Activated CD4-positive, alpha-beta T cell treated with anti-CD3 and anti-CD28 coated beads for 48 hours (primary cell): Measurements from ENCODE around the gene RPL38.

ENCODE experiments used
- DNase-seq: peaks from one replicate; pipeline ENCODE4 v3.0.0-alpha.2; 2020

The RPL38 gene

DNA sequence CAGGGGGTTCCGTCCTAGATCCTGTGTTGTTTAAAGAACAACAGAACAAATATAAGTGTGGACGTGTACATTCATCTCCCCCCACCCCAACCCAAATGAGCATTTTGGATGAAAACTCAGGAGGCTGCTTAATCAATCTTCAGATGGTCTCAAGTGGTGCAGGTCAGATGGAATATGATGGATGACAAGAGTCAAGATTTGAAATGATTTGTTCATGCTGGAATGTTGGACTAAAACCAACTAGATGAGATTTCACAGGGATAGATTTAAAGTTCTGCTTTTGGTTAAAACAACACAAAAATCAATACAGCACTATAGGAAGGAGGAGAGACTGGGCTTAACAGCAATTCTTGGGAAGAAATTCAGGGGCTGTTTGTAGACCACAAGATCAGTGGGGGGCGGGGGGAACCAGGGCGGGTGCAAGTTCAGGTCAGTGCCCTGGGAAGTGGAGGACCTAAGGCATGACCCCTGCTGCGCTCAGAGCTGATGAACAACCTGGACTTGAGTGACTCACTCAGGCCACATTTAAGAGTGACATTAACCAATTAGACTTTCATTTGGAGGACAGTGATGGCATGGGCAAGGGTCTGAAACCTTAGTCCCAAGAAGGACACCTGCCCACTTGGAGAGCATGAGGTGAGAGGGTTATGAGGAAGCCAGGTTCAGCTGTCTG lies 25.0 kb downstream of the RPL38 start:
- DNase-seq, result no peak

DNA sequence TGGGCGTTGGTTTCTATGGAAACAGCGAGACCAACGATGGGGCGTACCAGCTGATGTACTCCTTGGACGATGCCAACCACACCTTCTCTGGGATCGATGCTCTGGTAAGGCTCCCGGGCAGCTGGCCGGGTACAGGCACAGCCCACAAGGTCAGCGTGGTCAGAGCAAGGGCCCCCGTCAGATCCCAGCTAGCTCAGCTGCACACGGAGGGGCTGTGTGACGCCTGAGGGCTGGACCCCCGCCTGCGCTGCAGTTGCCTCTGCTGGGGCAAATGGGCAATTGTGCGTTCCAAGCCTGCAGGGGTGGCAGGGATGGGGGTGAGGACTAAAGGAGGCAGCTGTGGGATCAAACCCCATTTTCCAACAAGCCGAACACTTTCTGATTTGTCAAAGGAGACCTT lies 27.4 kb downstream of the RPL38 start:
- DNase-seq, result no peak

DNA sequence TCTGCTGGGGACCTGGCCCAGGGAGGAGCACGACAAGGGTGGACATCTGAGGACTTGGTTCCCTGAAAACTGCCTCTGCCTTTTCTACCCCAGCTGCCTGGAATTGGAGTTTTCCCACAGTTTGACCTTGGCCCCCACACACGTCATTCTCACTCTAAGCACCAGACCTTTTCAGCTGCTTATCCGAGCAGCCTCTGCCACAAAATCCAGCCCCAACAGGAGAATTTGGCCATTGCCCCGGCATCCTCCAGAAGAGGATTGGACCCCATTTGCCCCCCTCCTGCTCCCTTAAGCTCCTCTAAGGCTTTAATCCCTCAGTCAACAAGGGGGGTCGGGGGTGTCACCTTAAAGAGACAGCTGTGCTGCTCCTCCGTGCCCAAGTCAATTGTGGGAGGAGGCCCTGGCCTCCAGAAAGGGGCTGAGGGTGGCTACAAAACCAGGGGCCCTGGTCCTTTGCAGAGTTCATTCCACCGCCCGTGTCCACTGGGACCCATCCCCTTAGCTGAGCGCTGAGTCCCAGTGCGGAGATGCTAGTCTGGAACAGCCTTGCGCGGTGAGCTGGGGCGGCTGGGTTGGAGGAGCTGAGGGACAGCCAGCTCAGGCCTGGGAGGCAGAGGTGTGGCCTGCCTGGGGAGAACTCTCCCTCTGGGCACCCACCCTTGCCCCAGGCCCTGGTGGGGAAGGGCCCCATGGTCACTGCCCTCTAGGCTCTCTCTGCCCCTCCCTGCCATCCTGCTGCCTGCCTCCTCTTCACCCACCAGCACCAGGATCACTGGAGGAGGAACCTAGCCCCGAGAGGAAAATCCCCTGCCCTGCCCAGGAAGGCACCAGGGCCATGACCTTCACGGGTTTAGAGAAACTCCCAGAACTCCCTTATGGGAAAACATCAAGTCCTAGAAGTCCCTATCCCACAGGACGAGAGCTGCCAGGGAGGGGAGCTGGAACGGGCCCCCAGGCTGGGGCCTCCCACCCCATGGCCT lies 28.7 kb downstream of the RPL38 start:
- no peak for DNase-seq

DNA sequence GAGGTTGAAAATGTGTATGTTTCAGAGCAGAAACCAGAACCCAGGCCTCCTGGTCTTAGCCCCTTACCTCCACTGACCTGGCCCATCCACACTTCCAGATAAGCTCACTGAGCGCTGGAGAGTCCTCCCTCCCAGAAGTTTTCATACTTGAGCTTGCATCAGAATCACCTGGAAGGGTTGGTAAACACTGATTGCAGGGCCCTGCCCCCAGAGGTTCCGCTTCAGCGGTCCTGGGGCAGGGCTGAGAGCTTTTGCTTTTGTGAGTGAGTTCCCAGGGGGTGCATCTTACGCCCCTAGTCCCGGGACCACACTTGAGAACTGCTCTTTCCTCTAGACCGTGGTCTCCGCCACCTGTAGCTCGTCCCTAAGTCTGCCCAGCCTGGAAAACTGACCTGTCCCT lies 30.5 kb downstream of the RPL38 start:
- no peak for DNase-seq

GRCh38 chr17:74234486-74234885 lies 31.0 kb downstream of the RPL38 start:
- no peak for DNase-seq

- DNase-seq, result no peak
Measured at GRCh38 chr17:74235040-74235581, 31.6 kb downstream of the RPL38 start.

GRCh38 chr17:74235911-74236371 lies 32.5 kb downstream of the RPL38 start:
- no peak for DNase-seq

DNA sequence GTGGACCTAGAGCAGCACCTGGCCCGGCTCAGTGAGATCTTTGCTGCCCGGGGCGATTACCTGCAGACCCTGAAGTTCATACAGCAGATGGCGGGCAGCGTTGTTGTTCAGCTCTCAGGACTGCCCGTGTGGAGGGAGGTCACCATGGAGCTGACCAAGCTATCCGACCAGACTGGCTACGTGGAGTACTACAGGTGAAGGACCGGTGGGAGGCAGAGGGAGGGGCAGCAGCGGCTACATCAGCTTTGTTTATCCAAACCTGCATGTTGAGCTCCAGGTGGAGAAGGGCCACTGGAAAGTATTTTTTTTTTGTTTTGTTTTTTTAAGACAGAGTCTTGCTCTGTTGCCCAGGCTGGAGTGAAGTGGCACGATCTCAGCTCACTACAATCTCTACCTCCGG lies 33.8 kb downstream of the RPL38 start:
- DNase-seq, result no peak

- no peak for DNase-seq
Measured at GRCh38 chr17:74239172-74239571, 35.7 kb downstream of the RPL38 start.

DNA sequence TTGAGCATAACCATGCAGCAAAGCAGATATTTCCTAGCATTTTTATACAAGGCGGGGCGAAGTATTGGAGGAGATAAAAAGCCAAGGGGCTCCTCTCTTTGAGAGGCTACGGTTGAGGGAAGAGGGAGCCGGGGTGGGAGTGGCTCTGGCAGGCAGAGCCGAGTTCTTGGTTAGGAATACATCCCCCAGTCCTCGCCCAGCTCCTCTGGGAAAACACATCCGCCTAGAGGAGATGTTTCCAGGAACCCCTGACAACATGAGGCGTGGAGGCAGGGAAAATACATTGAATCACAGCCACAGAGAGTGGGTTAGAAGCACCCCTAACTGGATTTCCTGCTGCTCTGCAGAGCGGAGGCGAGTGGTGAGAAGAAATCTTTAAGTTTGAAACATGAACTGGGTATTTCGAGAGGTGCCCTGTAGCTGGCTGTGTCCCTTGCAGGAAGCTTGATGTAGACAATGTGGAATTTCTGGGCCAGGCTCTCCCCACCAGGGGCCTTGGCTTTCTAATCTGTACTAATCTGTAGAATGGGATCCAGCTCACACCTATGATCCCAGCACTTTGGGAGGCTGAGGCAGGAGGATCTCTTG lies 37.2 kb downstream of the RPL38 start:
- no peak for DNase-seq

DNA sequence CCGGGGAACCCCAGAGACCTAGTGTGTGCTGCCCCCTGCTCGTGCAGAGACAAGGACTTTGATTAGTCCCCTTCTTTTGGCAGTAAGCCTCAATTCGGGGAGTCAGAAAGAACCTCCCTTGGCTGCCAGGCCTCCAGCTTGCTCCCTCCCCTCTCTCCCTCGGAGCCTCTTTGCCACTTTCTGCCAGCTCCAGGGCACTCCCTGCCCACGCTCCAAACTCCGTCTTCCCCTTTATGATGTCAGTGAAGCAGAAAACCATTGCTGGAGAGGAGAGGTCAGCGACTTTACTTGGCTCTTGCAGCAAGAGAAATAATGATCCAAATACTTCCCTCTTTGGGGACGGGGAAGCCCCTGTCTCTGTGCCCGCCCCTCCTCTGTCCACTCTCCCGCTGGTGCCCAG lies 38.0 kb downstream of the RPL38 start:
- no peak for DNase-seq

DNA sequence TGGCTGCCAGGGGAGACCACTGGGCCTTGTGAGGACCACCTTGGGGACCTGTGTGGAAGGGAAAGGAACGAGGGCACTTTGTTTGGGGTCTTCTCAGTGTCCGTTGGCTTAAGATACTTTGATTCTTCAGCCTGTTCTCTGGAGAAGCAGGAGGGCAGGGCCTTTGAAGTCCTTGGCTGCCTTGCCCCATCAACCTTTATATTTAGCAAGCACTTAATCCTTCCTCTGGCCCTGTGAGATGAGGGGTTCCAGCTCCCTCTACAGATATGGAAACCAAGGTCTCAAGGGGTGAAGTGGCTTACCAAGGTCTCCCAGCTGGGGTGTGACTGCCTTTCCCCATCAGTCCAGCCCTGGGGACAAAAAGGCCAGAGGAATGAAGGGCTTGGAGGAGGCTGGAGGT lies 38.4 kb downstream of the RPL38 start:
- no peak for DNase-seq

GRCh38 chr17:74243013-74243755 lies 39.7 kb downstream of the RPL38 start:
- no peak for DNase-seq

DNA sequence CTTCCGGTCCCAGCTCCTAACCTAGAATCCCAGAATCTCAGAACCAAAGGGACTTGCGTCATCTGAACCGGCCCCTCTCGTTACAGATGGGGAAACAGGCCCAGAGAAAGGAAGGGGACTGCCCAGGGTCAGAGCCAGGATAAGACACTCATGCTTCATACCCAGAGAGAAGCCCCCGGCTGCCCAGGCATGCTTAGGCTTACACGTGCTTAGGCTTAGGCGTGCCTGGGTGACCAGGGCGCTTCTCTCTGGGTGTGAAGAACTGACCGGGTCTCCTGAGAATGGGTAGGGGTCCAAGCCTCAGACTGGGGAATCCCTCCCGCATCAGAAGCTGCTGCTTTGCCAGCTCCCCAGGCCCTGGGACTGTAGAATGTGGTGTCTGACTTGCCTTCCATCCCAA lies 40.6 kb downstream of the RPL38 start:
- no peak for DNase-seq

DNA sequence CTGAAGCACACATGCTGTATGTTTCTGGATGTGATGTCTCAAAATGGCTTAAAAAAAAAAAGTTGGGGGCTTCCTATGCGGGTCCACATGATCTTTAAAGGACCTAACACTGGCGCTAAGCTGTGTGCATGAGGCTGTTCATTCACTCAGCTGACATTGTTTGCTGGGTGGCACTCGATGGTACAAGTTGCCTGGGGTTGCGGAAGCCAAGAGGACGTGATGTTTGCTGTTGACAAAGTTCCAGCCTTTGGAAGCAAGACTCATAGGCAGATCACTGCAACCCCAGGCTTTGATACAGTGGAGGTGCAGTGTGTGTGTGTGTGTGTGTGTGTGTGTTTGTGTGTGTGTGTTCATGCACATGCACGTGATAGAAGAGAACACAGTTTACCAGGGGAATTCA lies 41.1 kb downstream of the RPL38 start:
- no peak for DNase-seq

DNA sequence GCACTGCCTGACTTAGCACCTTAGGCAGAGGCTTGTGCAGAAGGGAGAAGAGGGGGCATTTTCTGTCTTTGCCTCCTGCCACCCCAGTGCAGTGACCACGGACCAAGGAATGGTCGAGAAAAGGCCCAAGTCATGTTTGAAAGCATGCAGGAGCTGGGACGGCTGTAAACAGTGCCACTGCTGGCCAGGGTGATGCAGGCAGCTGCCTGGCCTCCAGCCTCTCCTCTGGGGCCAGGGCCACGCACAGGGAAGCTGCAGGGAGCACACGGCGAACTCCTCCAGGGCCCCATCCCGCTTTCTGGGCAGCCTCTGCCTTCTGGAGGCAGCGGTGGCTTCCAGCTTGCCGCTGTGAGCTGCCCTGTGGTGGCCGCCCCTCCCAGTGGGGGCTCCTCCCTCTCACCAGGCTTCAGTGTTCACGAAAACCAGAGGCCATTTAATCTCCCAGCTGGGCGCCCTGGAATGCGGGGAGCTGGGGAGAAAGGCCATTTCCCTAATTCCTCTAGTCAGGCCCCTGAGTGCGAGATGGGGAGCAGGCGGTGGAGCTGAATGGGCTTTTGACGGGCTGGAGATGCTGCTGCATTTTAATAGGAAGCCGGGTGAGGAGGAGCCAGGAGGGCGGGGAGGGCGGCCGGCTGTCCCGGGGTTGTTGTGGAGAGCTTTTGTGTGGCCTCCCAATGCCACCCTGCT lies 41.8 kb downstream of the RPL38 start:
- DNase-seq, result no peak

DNA sequence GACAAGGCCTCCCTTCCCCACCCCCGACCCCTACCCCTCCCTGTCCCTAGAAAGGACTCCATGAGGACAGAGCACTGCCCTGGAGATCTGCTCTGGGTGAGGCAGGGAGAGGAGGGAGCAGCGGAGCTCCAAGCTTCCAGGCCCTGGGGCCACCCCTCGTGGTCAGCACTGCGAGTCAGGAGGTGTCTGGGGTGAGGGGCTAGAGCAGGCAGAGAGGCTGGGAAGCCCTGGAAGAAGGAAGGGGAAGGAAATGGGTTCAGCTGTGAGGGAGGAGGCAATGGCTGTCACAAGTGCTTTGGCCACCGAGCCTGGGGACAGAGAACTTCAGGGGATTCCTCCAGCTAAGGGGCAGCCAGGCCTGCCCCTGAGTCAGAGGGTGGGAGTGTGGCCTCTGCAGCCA lies 42.4 kb downstream of the RPL38 start:
- no peak for DNase-seq

DNA sequence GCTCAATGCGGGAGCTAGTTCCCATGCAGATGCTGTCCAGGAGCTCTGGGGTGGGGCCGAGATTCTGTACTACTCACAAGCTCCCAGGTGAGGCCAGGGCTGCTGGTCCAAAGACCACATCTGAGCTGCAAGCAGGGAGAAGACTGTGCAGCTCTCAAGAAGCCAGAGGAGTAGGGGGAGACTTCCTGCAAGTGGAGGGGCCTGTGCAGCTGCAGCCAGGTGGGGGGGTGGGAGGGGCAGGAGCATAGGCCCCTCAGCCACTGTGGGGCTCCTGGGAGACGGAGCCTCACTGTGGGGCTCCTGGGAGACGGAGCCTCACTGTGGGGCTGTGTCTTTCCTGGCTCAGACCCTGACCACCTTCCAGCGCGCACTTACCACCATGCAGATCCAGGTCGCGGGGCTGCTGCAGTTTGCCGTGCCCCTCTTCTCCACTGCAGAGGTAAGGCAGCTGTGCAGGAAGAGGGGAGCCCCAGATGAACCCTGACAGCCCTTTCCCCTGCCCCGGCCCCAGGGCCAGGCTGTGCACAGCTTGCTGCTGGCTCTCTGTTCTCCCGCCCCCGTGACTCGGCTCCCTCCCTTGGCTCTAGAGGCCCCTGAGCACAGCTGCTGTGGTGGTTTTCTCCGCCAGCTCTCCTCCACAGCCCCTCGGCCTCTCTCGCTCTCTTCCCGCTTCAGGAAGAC lies 46.3 kb downstream of the RPL38 start:
- no peak for DNase-seq

- no peak for DNase-seq
Measured at GRCh38 chr17:74250324-74250995, 47.0 kb downstream of the RPL38 start.

DNA sequence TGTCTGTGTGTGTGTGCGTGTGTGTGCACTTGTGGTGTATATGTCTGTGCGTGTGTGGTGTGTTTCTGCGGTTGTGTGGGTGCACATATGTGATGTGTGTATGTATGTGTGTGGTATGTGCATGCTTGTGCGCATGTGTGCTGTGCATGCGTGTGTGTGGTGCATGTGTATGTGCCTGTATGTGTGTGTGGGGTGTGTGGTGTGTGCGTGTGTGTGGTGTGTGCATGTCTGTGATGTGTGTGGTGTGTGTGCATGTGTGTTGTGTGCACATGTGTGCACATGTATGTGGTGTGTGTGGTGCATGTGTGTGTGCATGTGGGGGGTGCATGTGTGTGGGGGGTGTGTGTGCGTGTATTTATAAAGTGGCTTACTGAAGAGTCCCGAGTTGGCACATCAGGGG lies 47.6 kb downstream of the RPL38 start:
- no peak for DNase-seq

DNA sequence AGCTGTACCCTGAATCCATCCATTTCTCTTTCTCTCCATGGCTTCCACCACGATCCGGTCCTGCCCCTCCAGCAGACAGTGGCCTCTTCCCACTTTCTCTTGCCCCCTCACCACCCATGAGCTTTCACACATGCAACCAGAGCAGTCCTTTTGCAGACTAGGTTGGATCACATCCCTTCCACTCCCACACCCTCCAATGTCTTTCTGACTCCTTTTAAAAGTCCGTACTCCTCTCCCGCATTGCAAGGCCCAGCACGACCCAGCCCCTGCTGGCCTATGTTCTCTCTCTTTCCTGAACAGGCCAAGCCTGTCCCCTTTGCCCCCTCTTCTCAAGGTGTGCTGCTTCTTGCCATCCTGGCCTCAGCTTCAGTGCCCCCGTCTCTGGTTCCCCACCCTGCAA lies 48.1 kb downstream of the RPL38 start:
- DNase-seq, result no peak
